Dermis microvascular lymphatic vessel endothelial cell (primary cell): ENCODE results near the gene MFSD6L. TPM values are rescaled to one million over a fixed set of nuclear protein-coding genes. Genes with fewer than 3 reads are reported as not detected.

Experiments
- DNase-seq, 2 donors: peaks; one replicate each; pipeline versions ENCODE4 v3.0.0 to v3.0.0-alpha.2; 2010; ENCODE audit warnings: low read depth in 2 of 2
- total RNA-seq: library from RNA; depleted of rRNA; stranded (reverse); fragments of >200 nt; gene quantifications from 2 replicates; pipeline ENCODE4 v1.2.1, GENCODE V29; 2014

MFSD6L gene
- total RNA-seq, 1 donor from 2014 or later: not detected

DNA sequence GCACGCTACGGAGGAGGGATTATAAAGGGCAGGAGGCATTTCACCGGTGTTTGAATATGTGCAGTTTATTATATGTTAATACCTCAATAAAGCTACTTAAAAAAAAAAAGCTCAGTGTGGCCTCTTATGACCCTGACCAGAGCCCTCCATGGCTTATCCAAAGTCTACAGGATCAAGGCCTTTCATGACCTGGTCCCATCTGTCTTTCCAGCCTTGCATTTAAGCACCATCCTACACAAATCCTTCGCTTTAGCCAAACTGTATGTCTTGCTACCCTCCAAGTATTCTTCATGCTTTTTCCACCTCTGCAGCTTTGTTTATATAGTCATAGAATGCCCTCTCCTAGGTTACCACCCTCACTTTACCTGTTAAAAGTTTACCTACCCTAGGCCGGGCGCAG, 6.5 kb downstream of the MFSD6L start:
- DNase-seq: no peak

GRCh38 chr17:8791910-8792270, 7.3 kb downstream of the MFSD6L start:
- DNase-seq: peak in 1 of 2 donors; percentile 5

- no peak for DNase-seq
Observed at GRCh38 chr17:8791248-8791909, 7.8 kb downstream of the MFSD6L start.

GRCh38 chr17:8789743-8790142, 9.4 kb downstream of the MFSD6L start:
- DNase-seq: no peak

- no peak for DNase-seq
Observed at GRCh38 chr17:8788998-8789397, 10.2 kb downstream of the MFSD6L start.

DNA sequence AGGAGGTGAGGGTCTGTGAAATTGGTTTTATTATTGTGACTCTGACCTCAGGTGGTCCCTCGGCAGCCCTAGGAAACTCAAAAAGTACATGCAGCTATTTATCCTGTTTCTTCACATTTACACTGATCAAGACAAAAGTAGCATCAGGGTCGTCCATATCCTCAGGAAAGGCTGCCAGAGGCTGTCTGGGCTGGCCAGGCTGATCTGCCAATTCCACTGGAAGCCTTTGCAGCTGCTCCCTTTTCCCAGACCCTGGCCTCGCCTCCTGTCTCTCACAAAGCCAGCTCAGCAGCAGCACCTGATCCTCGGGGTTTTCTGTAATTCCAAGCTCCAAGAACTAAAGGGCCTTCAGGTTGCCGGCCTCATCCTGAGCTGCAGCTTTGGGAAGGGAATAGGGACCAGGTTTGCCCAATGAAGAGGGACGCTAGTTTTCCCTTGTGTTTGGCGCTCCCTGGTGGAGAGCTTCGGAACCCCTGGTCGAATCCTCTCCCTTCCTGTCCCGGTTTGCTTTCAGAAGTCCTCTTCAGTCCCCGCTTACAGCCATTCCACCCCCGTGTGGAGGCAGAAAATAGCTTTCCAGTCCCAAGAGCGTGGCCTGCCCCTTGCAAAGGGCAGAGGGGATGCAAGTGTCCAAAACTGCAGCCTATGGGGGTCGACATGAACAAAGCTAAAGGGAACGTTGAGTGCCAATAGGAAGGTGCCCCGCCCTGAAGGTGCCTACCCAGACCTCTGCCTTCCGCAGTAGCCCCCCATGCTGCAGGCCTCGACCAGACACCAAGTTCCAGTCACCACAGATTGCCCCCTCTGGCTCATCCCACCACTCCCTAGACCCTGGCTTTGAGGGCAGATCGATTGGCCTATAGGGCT, 13.4 kb downstream of the MFSD6L start:
- DNase-seq: peak; percentile 45 to 57

- no peak for DNase-seq
Observed at GRCh38 chr17:8782176-8782575, 17.0 kb downstream of the MFSD6L start.

DNA sequence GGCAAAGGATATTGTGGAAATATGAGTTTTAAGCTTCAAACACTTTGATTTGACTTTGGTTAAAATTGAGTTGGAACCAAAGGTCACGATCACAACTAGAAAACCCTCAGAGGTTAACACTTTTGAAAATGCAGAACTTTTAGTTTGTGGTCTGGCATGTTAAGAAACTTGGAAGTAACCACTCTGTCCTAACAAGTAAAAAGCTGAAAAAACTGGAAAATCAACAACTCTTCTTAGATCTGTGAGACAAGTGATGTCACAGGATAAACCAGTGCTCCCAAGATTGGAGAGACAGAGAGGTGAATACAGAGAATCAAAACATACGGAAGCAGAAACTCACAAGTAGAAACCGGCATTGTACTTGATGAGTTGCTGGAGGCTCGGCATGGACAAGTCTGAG, 17.4 kb downstream of the MFSD6L start:
- DNase-seq: no peak

- DNase-seq: no peak
Observed at GRCh38 chr17:8776881-8777280, 22.3 kb downstream of the MFSD6L start.

DNA sequence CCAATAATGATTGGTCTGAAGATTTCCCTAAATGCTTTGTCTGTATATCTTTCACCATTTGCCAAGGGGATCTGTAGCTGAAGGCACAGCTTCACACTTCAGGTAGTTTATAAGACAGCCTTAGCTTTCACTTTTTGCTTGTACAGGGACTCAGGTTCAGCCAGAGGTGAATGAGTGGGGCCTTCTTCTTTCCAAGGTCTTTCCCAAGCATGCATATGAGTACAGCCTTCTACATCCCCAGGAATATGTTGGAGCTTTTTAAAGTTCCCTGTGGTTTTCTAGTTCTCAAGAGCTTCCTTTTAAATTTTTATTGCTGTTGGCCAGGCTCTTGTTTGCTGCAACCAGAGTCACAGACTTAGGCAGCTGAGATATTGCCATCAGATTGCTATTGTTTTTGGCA, 22.9 kb downstream of the MFSD6L start:
- no peak for DNase-seq

DNA sequence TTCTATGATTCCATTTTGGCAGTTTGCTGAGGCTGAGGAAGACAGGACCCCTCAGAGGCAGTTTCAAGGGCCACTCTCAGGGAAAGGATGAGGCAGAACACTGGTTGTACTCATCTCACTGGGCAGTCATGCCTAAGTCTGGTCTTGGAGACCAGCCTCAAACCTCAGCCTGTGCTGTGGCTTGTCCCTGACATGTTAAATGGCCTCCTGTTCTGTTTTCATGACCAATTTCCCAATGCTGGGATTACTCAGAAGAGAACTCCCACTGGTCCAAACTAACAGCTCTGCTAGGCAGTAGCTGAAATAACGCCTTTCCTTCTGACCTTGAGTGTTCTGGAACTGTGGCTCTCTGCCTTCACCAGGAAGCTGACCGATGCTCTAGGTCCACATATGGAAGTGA, 32.4 kb downstream of the MFSD6L start:
- no peak for DNase-seq

DNA sequence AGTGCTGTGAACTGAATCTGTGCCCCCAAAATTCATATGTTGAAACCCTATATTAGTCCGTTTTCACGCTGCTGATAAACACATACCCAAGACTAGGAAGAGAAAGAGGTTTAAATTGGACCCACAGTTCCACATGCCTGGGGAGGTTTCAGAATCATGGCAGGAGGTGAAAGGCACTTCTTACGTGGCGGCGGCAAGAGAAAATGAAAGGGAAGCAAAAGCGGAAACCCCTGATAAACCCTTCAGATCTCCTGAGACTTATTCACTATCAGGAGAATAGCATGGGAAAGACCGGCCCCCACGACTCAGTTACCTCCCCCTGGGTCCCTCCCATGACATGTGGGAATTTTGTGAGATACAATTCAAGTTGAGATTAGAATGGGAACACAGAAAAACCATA, 37.2 kb downstream of the MFSD6L start:
- no peak for DNase-seq

GRCh38 chr17:8758137-8758596, 41.0 kb downstream of the MFSD6L start, which contains the start of gene SPDYE4:
Gene SPDYE4, minus strand, starts transcription at chr17:8758546. Its CDS starts 164 bp downstream, at chr17:8758382.
- DNase-seq: no peak

- DNase-seq: no peak
Observed at GRCh38 chr17:8757189-8757588, 42.0 kb downstream of the MFSD6L start.

- no peak for DNase-seq
Observed at GRCh38 chr17:8755590-8756255, 43.4 kb downstream of the MFSD6L start.

- no peak for DNase-seq
Observed at GRCh38 chr17:8754890-8755289, 44.3 kb downstream of the MFSD6L start.

GRCh38 chr17:8753976-8754440, 45.2 kb downstream of the MFSD6L start:
- peak; percentile 33 to 35 for DNase-seq

DNA sequence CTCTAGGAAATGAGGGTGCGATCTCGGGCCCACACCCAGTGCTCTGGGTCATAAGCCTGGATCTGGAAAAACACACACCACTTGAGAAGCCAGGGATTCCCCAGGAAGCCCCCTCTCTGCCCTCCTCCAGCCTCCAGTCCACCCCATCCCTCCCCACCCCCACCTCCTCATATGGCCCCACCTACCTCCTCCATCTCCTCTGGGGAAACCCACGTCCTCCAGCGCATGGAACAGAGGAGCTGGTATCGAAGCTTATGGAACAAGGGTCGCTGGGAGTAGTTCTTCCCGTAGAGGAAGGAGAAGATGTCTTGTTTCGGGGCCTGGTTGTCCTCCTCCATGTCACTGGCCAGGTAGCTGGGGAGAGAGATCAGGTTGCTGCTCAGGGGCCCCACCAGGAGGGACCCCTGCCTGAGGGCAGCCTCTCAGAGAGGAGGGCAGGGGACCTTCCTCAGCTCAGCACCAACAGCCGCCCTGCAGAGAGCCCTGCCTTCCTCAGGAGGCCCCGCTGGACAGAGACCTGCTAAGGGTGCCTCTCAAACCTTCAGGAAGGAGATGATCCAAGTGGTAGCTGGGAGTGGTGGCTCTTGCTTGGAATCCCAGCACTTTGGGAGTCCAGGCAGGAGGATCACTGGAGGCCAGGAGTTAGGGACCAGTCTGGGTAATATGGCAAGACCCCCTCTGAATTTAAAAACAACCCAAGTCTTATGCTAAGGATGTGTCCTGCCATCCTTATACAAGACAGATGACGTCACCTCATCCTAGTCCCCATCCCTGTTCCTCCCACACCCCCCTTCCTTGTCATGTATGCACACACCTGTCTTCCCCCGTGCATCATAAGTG, 45.8 kb downstream of the MFSD6L start:
- no peak for DNase-seq

- no peak for DNase-seq
Observed at GRCh38 chr17:8749616-8750015, 49.5 kb downstream of the MFSD6L start.

DNA sequence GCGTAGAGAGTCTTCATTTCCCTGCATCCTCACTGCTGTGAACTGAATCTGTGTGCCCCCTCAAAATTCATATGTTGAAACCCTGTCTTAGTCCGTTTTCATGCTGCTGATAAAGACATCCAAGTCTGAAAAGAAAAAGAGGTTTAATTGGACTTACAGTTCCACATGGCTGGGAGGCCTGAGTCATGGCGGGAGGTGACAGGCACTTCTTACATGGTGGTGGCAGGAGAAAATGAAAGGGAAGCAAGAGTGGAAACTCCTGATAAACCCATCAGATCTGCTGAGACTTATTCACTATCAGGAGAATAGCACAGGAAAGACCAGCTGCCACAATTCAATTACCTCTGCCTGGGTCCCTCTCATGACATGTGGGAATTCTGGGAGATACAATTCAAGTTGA, 51.4 kb downstream of the MFSD6L start:
- DNase-seq: no peak
